Loucy (cell line): Measurements from ENCODE around the gene LTBP1.
A peak's percentile ranks its signal among the peaks of the same experiment; 100 is the strongest.

ENCODE experiments used
- CTCF ChIP-seq: fragments of 200-600 bp; sonication (generic); conservative IDR thresholded peaks from 2 replicates; pipeline ENCODE4 v1.5.1; 2014; ENCODE audit warnings: mild to moderate bottlenecking, antibody characterized with exemption, low read length
- EZH2phosphoT487 ChIP-seq: fragments of 200-600 bp; IDR thresholded peaks from 2 replicates; pipeline ENCODE4 v1.6.1; 2018; ENCODE audit warnings: antibody characterized with exemption, mild to moderate bottlenecking, moderate library complexity, borderline replicate concordance

GRCh38 chr2:33034784-33035183 is 88.0 kb downstream of the LTBP1 start:
- TF ChIP-seq CTCF (peak; percentile 78), EZH2phosphoT487 (no peak)
